HG02938 (cell line): ENCODE measurements around the gene GAL3ST3.
"Not testable (repeated sequence)": the region's sequence is repeated elsewhere in the genome, so short reads cannot be mapped to it uniquely, and the experiment has no call there.

Experiments
- ATAC-seq: cut with Tn5 transposase; IDR thresholded peaks from one replicate; pipeline ENCODE4 v1.9.1; 2021; ENCODE audit warnings: mild to moderate bottlenecking, moderate library complexity; ENCODE audit not compliant: unreplicated experiment

GAL3ST3 gene

DNA sequence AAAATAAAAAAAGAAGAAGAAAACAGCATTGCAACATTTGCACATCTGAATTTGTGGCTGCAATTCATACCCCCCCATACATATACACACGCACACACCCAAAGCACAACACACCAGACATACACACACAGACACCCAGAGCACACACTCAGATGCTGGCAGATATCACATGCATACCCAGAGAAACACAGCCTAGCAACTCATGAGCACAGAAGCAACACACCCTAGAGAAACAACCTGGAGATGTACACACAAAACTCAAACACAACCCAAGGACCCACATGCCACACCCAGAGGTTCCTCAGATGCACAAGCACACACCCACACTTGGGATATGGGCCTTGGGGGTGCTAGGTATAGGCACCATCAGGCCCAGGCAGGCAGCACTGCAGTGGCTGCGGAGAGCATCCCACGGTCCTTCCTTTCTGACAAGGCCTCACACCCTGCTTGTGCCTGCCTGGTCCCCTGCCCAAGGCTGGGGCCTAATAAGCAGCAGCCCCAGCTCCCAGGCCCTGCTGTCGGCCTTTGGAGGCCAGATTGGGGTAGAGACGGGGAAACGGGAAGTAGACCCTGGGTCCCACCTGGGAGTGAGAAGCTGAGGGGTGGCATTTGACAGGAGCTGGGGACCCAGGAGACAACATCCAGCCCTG lies 34.0 kb downstream of the GAL3ST3 start:
- no peak for ATAC-seq

DNA sequence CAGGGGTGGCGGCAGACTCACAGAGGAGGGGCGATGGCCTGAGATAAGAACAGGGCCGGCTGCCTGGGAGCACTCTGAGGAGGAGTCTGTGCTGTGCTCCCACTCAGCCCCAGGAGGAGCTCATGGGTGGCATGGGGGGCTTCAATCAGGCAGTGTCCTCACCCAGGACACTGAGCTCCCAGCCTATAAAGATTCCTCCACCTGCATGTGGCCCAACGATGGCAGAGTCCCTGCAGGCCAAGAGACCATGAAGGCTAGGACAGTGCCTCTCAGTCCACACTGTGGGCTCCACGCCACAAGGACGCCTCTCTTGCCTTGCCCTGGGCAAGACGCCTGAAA lies 35.2 kb downstream of the GAL3ST3 start:
- ATAC-seq, result no peak

DNA sequence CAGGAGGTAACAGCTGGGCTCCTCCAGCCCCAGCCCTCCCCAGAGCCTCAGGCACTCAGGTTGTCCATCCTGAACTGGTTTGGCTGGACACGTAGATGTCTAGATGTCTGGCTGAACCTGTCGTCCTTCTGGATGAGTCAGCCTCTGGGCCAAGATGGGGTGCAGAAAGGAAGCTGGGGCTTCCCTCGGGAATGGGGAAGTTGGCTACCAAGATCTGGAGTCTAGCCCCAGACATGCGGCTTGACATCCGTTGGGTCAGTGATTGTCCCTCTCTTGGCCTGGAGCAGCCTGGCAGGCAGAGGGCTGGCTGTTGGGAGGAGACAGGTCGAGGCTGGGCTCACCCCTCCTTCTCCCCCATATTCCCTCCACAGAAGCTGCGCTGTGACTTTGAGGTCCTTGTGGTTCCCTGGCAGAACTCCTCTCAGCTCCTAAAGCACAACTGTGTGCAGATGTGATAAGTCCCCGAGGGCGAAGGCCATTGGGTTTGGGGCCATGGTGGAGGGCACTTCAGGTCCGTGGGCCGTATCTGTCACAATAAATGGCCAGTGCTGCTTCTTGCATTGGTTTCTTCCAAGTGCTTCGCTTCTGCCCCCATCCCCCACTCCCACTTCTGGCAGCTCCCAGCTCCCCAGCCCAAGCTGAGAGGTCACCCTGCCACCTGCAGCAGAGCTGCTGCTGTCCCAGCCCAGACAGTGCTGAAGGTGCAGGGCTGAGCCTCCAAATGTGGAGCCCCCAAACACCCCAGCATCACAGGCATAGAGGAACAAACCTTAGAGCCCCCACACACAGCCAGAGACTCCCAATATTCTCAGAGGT lies 35.8 kb downstream of the GAL3ST3 start:
- no peak for ATAC-seq

DNA sequence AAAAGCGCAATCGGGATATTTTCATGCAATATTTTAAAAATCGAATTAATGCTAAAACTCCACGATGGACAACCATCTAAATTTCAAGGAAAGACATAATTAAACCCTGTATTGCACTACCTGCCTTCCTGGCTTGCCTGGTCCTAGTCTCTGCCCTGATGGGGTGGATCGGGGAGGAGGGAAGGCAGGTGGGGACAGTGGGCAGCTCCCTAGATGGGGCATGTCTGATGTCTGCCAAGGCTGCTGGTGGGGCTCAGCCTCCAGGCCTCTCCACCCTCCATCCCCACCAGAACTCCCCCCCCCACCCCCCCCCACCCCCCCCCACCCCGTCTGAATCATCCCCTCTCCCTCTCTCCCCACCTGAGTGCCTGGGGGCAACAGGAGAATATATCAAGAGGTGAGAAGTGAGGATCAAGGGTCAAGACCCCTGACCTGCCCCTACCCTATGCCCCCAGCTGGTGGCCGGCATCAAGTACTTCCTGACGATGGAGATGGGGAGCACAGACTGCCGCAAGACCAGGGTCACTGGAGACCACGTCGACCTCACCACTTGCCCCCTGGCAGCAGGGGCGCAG lies 36.5 kb downstream of the GAL3ST3 start:
- no peak for ATAC-seq

DNA sequence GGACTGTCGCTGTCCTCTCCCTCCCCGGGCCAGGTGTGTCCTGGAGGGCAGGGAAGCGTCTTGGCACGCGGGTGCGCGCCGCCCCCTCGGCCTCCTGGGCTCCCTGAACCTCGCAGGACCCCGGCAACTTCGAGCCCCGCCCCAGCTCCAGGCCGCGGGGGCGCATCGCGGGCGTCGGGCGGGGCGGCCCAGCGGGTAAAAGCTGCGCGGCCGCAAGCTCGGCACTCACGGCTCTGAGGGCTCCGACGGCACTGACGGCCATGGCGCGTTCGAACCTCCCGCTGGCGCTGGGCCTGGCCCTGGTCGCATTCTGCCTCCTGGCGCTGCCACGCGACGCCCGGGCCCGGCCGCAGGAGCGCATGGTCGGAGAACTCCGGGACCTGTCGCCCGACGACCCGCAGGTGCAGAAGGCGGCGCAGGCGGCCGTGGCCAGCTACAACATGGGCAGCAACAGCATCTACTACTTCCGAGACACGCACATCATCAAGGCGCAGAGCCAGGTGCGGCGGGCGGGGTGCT lies 37.1 kb downstream of the GAL3ST3 start, which contains the start of gene CST6:
TSS of gene CST6 (plus strand) at position 224 of the 519 bp plus-strand sequence. CDS start at position 261, 37 bp downstream.
- no peak for ATAC-seq

DNA sequence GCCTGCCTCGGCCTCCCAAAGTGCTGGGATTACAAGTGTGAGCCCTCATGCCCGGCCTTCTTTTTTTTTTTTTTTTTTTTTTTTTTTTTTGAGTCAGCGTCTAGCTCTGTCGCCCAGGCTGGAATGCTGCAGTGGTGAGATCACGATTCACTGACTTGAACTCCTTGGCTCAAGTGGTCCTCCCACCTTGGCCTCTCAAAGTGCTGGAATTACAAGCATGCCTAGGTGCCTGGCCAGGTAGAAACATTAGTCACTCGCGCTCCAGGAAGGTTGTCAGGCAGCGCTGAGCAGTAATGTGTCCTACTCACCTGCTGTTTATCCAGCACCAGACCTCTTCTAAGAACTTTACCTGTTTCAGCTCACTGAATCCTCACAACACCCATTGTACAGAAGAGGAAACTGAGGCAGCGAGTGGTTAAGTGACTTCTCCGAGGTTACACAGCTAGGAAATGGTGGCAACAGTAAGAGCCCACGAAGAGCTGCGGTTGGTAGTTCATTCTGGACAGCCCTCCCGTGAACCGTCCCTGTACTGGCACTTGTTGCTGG lies 37.6 kb downstream of the GAL3ST3 start:
- no peak for ATAC-seq

DNA sequence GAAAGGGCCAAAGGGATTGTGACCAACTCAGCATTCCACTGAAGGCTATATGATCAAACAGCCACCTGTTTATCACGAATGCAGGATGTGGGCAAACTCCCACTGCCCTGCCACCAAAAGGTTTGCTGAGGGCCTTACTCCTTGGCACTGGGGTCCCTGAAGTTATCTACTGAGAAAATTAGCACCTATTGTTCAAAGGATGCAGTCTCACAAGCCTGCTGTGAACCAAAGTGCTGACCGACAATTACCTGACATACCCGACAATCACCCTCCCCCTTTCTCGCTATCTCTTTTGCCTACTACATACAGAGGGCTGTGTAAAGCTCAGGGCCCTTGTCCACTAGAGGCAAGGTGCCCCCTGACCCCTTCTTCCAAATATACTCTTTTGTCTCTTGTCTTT lies 38.9 kb downstream of the GAL3ST3 start:
- not testable (repeated sequence) for ATAC-seq

DNA sequence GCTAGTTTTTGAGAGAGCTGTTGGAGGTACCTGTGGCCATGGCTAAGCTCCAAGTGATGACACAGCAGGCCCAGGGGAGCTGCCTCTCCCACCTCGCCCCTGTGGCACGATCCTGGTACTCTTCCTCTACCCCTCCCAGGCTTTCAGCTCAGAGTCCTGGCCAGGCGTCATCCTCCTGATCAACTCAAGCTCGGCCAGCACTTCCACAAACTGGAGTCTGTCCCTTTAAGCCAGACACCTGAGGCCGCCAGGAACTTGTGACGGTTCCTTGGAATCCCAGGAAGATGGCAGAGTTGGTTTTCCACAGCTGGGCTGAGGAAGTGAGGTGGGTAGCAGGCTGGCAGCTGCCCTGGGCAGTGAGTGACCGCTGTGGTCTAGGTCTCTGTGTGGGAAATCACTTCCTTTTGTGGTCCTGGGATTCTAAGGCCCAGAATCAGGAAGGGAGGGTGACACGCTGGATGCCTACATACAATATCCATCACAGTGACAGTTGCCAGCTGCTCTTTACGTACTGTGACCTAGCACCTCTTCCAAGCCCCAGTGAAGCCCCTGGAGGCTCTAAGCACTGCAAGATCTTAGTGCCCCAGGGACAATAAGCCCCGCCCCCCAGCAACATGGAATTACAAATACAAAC lies 40.4 kb downstream of the GAL3ST3 start:
- no peak for ATAC-seq

DNA sequence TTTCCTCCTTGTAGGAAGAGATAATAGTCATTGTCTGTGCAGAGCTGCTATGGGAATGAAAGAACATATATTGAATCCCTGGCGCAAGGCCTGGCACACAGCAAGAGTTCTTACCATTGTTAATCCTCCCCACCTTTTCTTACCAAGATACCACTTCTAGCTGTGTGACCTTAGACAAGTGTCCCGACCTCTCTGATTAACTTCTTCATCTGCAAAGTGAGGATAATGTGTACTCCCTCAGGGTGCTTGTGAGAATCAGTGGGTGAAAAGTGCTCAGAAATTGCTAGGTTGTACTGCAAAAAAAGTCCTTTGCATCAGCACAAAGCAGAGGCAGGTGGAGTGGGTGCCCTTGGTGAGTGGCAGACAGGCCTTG lies 40.9 kb downstream of the GAL3ST3 start:
- ATAC-seq, result no peak

DNA sequence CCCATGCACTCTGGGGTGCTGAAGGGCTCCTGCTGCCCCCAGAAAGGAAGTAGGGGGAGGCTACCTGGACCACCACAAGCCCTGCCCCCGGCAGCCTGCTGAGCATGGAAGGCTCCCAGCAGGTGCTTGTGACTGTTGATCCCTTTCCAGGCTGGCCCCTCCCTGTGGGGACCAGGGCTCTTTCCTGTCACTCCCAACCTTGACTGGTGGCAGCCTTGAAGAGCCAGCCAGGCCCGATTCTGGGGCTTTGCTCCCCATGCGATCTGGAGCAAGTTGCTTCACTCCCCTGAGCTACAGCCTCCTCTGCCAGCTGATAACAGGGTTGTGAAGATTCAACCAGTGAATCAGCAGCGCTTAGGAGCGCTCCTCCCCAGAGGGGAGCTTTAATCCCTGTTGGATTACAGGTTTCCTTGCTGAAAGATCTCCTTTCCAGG lies 41.7 kb downstream of the GAL3ST3 start:
- ATAC-seq, result no peak

DNA sequence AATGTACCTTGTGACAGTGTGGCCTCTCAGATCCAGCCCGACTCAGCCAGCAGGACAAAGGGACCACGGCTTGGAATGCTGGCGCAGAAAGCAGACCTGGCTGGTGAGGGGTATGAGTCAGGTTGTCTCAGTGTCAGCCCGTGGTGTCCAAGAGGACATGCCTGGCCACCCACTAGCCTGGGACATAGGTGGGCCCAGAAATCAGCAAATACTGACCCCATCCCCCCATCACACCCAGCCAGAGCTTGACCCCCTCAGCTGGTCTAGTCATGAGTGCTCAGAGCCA lies 42.1 kb downstream of the GAL3ST3 start:
- no peak for ATAC-seq

DNA sequence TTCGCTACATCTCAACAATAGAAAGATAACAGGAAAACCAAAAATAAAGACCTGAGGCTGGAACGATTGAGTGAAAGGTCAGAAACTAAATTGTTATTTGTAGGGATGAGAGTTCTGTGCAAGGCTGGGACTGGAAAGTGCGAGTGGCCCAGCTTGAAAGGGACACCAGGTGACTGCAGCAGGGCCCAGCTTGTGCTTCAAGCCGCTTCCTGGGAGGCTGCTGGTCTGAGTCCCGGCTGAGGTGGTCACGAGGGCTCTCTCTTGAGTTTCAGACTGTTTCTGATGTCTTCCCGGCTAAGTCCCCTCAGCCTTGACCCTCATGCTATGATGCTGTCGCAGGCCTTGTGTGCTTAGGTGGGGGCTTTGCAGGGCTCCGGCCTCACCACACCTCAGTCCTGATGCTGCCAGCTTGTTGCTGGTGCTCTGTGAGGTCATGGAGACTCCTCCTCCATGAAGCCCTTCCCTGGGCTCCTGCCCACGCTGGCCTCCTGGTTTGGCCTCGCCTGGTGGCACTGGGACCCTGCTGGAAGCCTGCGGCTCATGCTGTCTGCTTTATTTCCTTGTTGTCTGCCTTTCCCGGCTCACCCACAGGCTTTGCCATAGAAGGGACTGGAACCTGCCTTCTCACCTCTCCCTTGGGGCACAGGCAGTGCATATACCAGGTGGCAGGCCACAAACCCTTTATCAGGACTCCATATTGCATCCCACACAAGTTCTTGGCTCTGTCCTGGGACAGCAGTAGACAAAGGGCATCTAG lies 42.6 kb downstream of the GAL3ST3 start:
- ATAC-seq, result no peak

DNA sequence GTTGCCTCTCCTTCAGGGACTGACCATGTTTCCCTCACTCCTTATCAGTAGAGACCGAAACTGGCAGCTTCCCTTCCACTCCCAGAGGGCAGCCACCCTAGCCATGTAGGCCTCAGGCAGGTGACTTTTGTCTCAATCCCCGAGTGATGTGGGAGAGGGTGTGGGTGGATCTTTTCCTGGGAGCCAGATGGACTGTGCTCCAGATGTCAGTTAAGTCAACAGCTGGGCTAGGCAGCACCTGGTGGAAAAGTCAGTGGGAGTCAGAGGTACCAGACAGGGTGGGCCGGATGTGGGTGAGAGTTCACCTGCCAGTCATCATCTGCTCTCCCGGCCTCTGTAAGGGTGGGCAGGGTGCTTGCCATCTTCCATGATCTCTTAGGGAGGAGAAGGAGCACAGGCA lies 44.8 kb downstream of the GAL3ST3 start:
- no peak for ATAC-seq

DNA sequence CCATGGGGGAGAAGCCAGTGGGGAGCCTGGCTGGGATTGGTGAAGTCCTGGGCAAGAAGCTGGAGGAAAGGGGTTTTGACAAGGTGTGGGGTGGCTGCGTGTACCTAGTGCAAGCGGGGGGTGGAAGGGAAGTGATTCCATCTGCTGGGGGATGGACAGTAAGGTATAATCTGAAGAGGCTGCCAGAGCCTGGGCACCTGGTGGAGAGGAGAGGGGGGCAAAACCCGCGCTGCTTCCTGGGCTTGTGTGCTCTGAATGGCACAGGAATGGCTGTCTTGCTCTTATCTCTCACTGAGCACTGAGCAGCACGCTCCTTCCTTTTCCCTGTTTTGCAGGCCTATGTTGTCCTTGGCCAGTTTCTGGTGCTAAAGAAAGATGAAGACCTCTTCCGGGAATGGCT lies 45.7 kb downstream of the GAL3ST3 start:
- ATAC-seq, result no peak

DNA sequence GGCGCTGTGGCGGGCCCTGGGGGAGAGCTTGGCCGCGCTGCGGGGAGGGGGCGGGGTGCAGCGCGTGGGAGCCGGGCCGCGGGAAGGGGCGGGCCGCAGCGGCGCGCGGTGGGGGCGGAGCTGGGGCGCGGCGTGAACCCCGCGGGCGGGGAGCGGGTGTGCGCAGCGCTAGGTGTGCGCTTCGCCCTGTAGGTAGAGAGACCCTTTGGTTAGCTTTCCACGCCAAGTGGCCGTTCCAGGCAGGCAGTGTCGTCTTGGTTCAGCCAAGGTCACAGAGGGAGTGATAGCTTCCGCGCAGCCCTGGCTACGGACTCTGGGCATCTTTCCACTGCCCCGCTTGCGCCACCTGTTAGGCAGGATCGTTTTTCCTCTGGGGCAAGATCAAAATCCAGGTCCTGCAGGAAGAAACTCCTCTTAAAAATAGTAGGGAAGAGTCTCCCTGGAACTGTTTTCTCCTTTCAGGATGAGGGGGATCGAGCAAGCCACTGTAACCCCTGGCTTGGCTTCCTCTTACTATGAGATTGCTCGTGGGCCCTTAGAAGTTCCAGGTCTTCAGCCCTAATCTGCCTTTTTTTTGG lies 46.2 kb downstream of the GAL3ST3 start:
- ATAC-seq, result peak; percentile 21

DNA sequence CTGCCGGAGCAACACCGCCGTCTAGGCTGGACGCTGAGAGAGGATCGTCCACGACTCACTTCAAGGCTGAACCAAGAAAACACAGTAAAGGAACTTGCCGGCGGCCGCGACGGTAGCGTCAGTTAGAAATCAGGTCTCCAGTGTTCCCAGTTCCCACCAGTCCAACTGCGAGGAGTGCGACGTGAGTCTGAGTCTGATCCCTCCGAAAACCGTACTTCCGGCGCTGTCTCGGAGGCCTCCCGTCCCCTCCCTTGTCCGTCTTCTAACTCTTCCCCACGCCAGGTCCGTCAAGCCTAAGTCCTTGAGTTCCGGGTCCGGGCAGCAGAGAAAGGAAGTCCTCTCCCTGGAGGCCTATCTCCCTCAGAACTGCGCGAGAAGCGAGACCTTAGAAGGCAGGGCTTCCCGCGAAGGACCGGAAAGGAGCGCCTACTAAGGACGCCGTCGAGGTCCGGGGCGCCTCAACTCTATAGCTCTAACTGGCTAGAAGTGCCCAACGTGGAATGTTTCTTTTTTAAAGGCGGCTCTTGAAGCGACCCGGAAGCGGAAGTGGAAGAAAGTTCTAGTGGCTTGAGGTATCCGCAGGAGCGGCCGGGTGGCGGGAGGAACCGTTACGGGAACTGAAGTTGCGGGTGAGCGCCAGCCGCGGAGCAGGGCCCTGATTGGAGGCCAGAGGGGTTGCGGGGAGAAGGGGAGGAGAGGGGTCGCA lies 46.9 kb downstream of the GAL3ST3 start, which contains the start of the genes BANF1 and EIF1AD:
TSS of gene BANF1 (plus strand) at position 562 of the 706 bp plus-strand sequence. CDS start 748 bp downstream, outside the sequence.
TSS of gene EIF1AD (minus strand) at position 216 of the 706 bp plus-strand sequence. CDS start 1,768 bp downstream, outside the sequence.
- peak; percentile 84 for ATAC-seq

DNA sequence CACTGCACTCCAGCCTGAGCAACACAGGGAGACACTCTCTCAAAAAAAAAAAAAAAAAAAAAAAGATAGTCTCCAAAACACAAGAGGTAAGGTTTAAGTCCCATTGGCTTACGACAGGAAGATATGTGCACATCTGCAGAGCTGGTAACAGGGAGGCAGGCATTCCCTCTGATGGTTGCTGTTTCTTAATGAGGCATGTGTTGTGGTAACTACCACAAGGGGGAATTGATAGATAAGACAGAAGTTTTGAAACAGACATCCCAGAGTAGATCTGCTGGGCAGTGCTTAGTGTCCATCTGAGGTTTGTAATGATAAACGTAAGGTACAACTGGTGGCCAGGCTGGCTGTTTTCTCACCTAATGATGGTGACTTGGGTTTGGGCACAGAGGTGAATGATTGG lies 51.7 kb downstream of the GAL3ST3 start:
- ATAC-seq, result no peak

DNA sequence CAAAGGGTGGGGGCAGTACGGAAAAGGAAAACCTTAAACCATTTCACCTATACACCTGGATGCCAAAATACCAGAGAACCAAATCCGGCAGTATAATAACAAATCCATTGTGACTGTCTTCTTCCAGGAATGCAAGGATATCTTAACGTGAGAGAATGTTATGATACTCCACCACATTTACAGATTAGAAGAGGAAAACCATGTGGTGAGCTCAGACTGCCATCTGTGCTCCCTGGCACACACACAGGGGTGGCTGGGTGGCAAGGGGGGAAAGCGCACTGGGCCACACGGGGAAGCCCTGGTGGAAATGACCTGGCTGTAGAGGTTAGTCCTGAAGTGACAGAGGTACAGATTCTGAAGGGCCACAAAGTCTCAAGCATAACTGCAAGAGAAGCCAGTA lies 56.9 kb downstream of the GAL3ST3 start:
- no peak for ATAC-seq
